ENCODE results near the gene LIPC.

LIPC gene

GRCh38 chr15:58529041-58529440 is 97.2 kb downstream of the LIPC start:
- DNase-seq (ENCODE audit: insufficient read length, low spot score) (no peak), FAIRE-seq (no peak)
- no peak for TF ChIP-seq POLR2A (IDR thresholded peaks at IDR 0.05; ENCODE audit: low read depth, low read length)

GRCh38 chr15:58530056-58530590 is 98.3 kb downstream of the LIPC start:
- no peak for TF ChIP-seq POLR2A (IDR thresholded peaks at IDR 0.05; ENCODE audit: low read depth, low read length)
- DNase-seq (ENCODE audit: insufficient read length, low spot score) (no peak), FAIRE-seq (no peak)

GRCh38 chr15:58532126-58532525 is 100.3 kb downstream of the LIPC start:
- no peak for TF ChIP-seq POLR2A (IDR thresholded peaks at IDR 0.05; ENCODE audit: low read depth, low read length)
- no peak for FAIRE-seq

GRCh38 chr15:58534556-58534955 is 102.8 kb downstream of the LIPC start:
- no peak for FAIRE-seq
- no peak for DNase-seq (ENCODE audit: insufficient read length, low spot score)
- TF ChIP-seq POLR2A (IDR thresholded peaks at IDR 0.05; ENCODE audit: low read depth, low read length): no peak

More at GRCh38 chr15:58532126-58532525, 100.3 kb downstream of the LIPC start:
- DNase-seq (ENCODE audit: insufficient read length, low spot score): no peak

GRCh38 chr15:58535337-58535736 is 103.5 kb downstream of the LIPC start:
- DNase-seq (ENCODE audit: insufficient read length, low spot score) (no peak), FAIRE-seq (no peak)
- no peak for TF ChIP-seq POLR2A (IDR thresholded peaks at IDR 0.05; ENCODE audit: low read depth, low read length)

GRCh38 chr15:58535894-58536293 is 104.1 kb downstream of the LIPC start:
- no peak for TF ChIP-seq POLR2A (IDR thresholded peaks at IDR 0.05; ENCODE audit: low read depth, low read length)
- DNase-seq (ENCODE audit: insufficient read length, low spot score) (no peak), FAIRE-seq (no peak)

- FAIRE-seq (no peak), DNase-seq (ENCODE audit: insufficient read length, low spot score) (no peak)
- no peak for TF ChIP-seq POLR2A (IDR thresholded peaks at IDR 0.05; ENCODE audit: low read depth, low read length)
Measured at GRCh38 chr15:58536414-58536813, 104.6 kb downstream of the LIPC start.

GRCh38 chr15:58537033-58537432 is 105.2 kb downstream of the LIPC start:
- no peak for TF ChIP-seq POLR2A (IDR thresholded peaks at IDR 0.05; ENCODE audit: low read depth, low read length)
- FAIRE-seq: no peak
- DNase-seq (ENCODE audit: insufficient read length, low spot score): no peak

GRCh38 chr15:58538225-58538727 is 106.5 kb downstream of the LIPC start:
- no peak for TF ChIP-seq POLR2A (IDR thresholded peaks at IDR 0.05; ENCODE audit: low read depth, low read length)
- no peak for DNase-seq (ENCODE audit: insufficient read length, low spot score)
- no peak for FAIRE-seq

GRCh38 chr15:58538901-58539300 is 107.1 kb downstream of the LIPC start:
- DNase-seq (ENCODE audit: insufficient read length, low spot score) (no peak), FAIRE-seq (no peak)
- TF ChIP-seq POLR2A (IDR thresholded peaks at IDR 0.05; ENCODE audit: low read depth, low read length): no peak

- no peak for FAIRE-seq
- TF ChIP-seq POLR2A (IDR thresholded peaks at IDR 0.05; ENCODE audit: low read depth, low read length): no peak
- DNase-seq (ENCODE audit: insufficient read length, low spot score): no peak
Measured at GRCh38 chr15:58539548-58539947, 107.8 kb downstream of the LIPC start.

GRCh38 chr15:58541410-58542087 is 109.8 kb downstream of the LIPC start:
- no peak for DNase-seq (ENCODE audit: insufficient read length, low spot score)
- FAIRE-seq: no peak
- no peak for TF ChIP-seq POLR2A (IDR thresholded peaks at IDR 0.05; ENCODE audit: low read depth, low read length)

GRCh38 chr15:58543664-58544335 is 112.0 kb downstream of the LIPC start:
- DNase-seq (ENCODE audit: insufficient read length, low spot score) (no peak), FAIRE-seq (no peak)
- no peak for TF ChIP-seq POLR2A (IDR thresholded peaks at IDR 0.05; ENCODE audit: low read depth, low read length)

- DNase-seq (ENCODE audit: insufficient read length, low spot score): no peak
- no peak for FAIRE-seq
Measured at GRCh38 chr15:58544756-58545155, 113.0 kb downstream of the LIPC start.

More at GRCh38 chr15:58544756-58545155, 113.0 kb downstream of the LIPC start:
- no peak for TF ChIP-seq POLR2A (IDR thresholded peaks at IDR 0.05; ENCODE audit: low read depth, low read length)
